HepG2 (cell line): ENCODE data around the gene USF2. TPM values are rescaled to one million over a fixed set of nuclear protein-coding genes. Genes with fewer than 3 reads are reported as not detected.

Experiments used
- MED13 ChIP-seq: sonication (generic); formaldehyde crosslinking; IDR thresholded peaks from 2 replicates; pipeline ENCODE4 v1.5.0; 2020; ENCODE audit warnings: missing genetic modification reagents
- POLR2G ChIP-seq: fragments of 200-400 bp; formaldehyde crosslinking; IDR thresholded peaks from 2 replicates; pipeline ENCODE4 v1.6.1; 2018; ENCODE audit warnings: mild to moderate bottlenecking, low read depth, low read length, moderate library complexity
- RFX5 ChIP-seq: IDR thresholded peaks from 2 replicates; pipeline ENCODE4 v1.6.1; 2011; ENCODE audit warnings: low read depth, low read length, improper control_type of control experiment
- RNF2 ChIP-seq: fragments of 450-650 bp; conservative IDR thresholded peaks from 2 replicates; pipeline ENCODE4 v1.6.1; 2016; ENCODE audit warnings: low read depth
- SMAD1 ChIP-seq: sonication (generic); formaldehyde crosslinking; IDR thresholded peaks from 2 replicates; pipeline ENCODE4 v1.4.0; 2020; ENCODE audit warnings: missing genetic modification reagents, low read depth, mild to moderate bottlenecking, borderline replicate concordance
- SNAI1 ChIP-seq: sonication (generic); formaldehyde crosslinking; IDR thresholded peaks from 2 replicates; pipeline ENCODE4 v1.5.0; 2020; ENCODE audit warnings: mild to moderate bottlenecking, missing genetic modification reagents, borderline replicate concordance
- ZNF225 ChIP-seq: sonication (generic); formaldehyde crosslinking; IDR thresholded peaks from 2 replicates; pipeline ENCODE4 v1.4.0; 2020; ENCODE audit warnings: mild to moderate bottlenecking, missing genetic modification reagents
- ZNF326 ChIP-seq: sonication (generic); formaldehyde crosslinking; IDR thresholded peaks from 2 replicates; pipeline ENCODE4 v1.4.0; 2020; ENCODE audit warnings: missing genetic modification reagents, borderline replicate concordance
- ZNF674 ChIP-seq: sonication (generic); formaldehyde crosslinking; IDR thresholded peaks from 2 replicates; pipeline ENCODE4 v1.5.0; 2020; ENCODE audit warnings: low read depth, mild to moderate bottlenecking, missing genetic modification reagents
- ZSCAN29 ChIP-seq: sonication (generic); formaldehyde crosslinking; conservative IDR thresholded peaks from 2 replicates; pipeline ENCODE4 v1.4.0; 2020; ENCODE audit warnings: mild to moderate bottlenecking, missing genetic modification reagents
- polyA plus RNA-seq, 8 experiments: library from polyadenylated mRNA; depleted of rRNA in 3 of 8; stranded (reverse) in 7 of 8; unstranded in 1 of 8; fragments of >200 nt; fragmentation: Illumina TruSeq in 4 of 8; extraction: Trizol in 4 of 8; gene quantifications; 2 replicates each; pipeline versions ENCODE4 v1.2.1 to v1.2.3, GENCODE V29; 2011 to 2016; ENCODE audit warnings: low read depth in 4 of 8, missing spikeins in 1 of 8, mixed read lengths in 1 of 8; ENCODE audit not compliant: insufficient read depth in 1 of 8
- total RNA-seq, 5 experiments: library from RNA; depleted of rRNA; stranded (reverse); fragments of >200 nt; fragmentation: Illumina TruSeq; extraction: Trizol; gene quantifications; 2 replicates each; pipeline ENCODE4 v1.2.3, GENCODE V29; 2016; ENCODE audit warnings: low read depth in 1 of 5
- TF ChIP-seq, protein P1 (sequence below): sonication (generic); formaldehyde crosslinking; IDR thresholded peaks from 2 replicates; pipeline ENCODE4 v1.5.1; 2020; ENCODE audit warnings: mild to moderate bottlenecking, missing genetic modification reagents, moderate library complexity
- TF ChIP-seq, protein P2 (sequence below): sonication (generic); formaldehyde crosslinking; IDR thresholded peaks from 2 replicates; pipeline ENCODE4 v1.4.0; 2020; ENCODE audit warnings: missing genetic modification reagents, borderline replicate concordance
- TF ChIP-seq, protein P3 (sequence below): sonication (generic); formaldehyde crosslinking; IDR thresholded peaks from 2 replicates; pipeline ENCODE4 v1.5.0; 2020; ENCODE audit warnings: missing genetic modification reagents
- TF ChIP-seq, protein P4 (sequence below): sonication (generic); formaldehyde crosslinking; IDR thresholded peaks from 2 replicates; pipeline ENCODE4 v1.4.0; 2020; ENCODE audit warnings: mild to moderate bottlenecking, low read depth, missing genetic modification reagents
- TF ChIP-seq, protein P5 (sequence below): sonication (generic); formaldehyde crosslinking; IDR thresholded peaks from 2 replicates; pipeline ENCODE4 v1.4.0; 2020; ENCODE audit warnings: missing genetic modification reagents
- TF ChIP-seq, protein P6 (sequence below): IDR thresholded peaks from 2 replicates; pipeline ENCODE4 v1.6.1; 2016; ENCODE audit warnings: mild to moderate bottlenecking
- TF ChIP-seq, protein P7 (sequence below): sonication (generic); formaldehyde crosslinking; IDR thresholded peaks from 2 replicates; pipeline ENCODE4 v1.8.0; 2022; ENCODE audit warnings: missing genetic modification reagents, mild to moderate bottlenecking, borderline replicate concordance

USF2 gene
- total and polyA plus RNA-seq, 2 of the 13 experiments (the other 11 are each of a cell fraction or from before 2014, with no cell fraction given) = 54.9 to 106 TPM

DNA sequence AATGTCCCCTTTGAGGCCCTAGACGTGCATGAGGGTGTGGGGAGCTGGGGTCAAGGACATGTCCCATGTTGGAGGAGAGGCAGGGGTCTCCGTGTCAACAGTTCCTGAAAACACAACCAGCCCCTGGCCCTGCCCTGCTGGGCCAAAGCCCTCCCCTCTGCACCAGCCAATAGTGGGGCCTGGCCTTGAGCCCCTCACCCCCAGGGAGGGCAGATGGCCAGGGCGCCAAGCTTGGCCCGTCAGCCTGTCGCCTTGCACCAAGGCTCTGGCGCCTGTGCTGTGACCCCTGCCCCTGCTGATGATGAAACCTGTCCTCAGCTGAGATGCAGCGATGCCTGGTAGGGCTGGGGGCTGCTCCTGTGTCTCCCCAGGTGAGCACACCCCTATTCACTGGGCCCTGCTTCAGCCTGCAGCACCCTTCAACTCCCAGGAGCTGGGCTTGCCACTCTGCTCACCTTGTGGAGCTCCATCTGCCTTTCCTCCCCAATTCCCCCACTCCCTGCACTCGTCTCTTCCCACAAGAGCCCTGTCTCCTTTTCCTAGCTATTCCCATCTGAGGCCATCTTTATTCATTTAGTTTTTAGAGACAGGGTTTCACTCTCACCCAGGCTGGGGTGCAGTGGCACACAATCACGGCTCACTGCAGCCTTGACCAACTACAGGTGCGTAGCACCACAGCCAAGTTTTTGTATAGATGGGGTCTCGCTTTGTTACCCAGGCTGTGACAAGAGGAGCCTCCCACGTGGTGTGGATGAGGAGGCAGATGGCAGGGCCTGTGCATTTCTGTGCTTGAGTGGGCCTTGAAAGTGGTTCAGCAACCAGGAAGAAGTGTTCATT is 11.4 kb downstream of the USF2 start (continued):
- TF ChIP-seq, protein P1, sequence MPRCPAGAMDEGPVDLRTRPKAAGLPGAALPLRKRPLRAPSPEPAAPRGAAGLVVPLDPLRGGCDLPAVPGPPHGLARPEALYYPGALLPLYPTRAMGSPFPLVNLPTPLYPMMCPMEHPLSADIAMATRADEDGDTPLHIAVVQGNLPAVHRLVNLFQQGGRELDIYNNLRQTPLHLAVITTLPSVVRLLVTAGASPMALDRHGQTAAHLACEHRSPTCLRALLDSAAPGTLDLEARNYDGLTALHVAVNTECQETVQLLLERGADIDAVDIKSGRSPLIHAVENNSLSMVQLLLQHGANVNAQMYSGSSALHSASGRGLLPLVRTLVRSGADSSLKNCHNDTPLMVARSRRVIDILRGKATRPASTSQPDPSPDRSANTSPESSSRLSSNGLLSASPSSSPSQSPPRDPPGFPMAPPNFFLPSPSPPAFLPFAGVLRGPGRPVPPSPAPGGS (CRISPR knock-in tag) = 0 out of 2 replicates have a peak, but pooled peaks have one; percentile 45
- TF ChIP-seq SMAD1 (CRISPR knock-in tag) (no peak), ZNF674 (CRISPR knock-in tag) (no peak), SNAI1 (CRISPR knock-in tag) (no peak), RFX5 (no peak), MED13 (peak; percentile 56; the same call in 1 of the 2 replicates), ZNF326 (CRISPR knock-in tag) (no peak), POLR2G (peak; percentile 52), ZNF225 (CRISPR knock-in tag) (no peak), ZSCAN29 (CRISPR knock-in tag) (no peak), RNF2 (no peak)
- TF ChIP-seq, protein P2, sequence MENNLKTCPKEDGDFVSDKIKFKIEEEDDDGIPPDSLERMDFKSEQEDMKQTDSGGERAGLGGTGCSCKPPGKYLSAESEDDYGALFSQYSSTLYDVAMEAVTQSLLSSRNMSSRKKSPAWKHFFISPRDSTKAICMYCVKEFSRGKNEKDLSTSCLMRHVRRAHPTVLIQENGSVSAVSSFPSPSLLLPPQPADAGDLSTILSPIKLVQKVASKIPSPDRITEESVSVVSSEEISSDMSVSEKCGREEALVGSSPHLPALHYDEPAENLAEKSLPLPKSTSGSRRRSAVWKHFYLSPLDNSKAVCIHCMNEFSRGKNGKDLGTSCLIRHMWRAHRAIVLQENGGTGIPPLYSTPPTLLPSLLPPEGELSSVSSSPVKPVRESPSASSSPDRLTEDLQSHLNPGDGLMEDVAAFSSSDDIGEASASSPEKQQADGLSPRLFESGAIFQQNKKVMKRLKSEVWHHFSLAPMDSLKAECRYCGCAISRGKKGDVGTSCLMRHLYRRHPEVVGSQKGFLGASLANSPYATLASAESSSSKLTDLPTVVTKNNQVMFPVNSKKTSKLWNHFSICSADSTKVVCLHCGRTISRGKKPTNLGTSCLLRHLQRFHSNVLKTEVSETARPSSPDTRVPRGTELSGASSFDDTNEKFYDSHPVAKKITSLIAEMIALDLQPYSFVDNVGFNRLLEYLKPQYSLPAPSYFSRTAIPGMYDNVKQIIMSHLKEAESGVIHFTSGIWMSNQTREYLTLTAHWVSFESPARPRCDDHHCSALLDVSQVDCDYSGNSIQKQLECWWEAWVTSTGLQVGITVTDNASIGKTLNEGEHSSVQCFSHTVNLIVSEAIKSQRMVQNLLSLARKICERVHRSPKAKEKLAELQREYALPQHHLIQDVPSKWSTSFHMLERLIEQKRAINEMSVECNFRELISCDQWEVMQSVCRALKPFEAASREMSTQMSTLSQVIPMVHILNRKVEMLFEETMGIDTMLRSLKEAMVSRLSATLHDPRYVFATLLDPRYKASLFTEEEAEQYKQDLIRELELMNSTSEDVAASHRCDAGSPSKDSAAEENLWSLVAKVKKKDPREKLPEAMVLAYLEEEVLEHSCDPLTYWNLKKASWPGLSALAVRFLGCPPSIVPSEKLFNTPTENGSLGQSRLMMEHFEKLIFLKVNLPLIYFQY (CRISPR knock-in tag) = no peak
- TF ChIP-seq, protein P3, sequence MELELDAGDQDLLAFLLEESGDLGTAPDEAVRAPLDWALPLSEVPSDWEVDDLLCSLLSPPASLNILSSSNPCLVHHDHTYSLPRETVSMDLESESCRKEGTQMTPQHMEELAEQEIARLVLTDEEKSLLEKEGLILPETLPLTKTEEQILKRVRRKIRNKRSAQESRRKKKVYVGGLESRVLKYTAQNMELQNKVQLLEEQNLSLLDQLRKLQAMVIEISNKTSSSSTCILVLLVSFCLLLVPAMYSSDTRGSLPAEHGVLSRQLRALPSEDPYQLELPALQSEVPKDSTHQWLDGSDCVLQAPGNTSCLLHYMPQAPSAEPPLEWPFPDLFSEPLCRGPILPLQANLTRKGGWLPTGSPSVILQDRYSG = no peak
- TF ChIP-seq, protein P4, sequence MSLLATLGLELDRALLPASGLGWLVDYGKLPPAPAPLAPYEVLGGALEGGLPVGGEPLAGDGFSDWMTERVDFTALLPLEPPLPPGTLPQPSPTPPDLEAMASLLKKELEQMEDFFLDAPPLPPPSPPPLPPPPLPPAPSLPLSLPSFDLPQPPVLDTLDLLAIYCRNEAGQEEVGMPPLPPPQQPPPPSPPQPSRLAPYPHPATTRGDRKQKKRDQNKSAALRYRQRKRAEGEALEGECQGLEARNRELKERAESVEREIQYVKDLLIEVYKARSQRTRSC (CRISPR knock-in tag) = 0 out of 2 replicates have a peak, but pooled peaks have one; percentile 49
- TF ChIP-seq, protein P5, sequence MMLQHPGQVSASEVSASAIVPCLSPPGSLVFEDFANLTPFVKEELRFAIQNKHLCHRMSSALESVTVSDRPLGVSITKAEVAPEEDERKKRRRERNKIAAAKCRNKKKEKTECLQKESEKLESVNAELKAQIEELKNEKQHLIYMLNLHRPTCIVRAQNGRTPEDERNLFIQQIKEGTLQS (CRISPR knock-in tag) = peak; percentile 95
- TF ChIP-seq, protein P6, sequence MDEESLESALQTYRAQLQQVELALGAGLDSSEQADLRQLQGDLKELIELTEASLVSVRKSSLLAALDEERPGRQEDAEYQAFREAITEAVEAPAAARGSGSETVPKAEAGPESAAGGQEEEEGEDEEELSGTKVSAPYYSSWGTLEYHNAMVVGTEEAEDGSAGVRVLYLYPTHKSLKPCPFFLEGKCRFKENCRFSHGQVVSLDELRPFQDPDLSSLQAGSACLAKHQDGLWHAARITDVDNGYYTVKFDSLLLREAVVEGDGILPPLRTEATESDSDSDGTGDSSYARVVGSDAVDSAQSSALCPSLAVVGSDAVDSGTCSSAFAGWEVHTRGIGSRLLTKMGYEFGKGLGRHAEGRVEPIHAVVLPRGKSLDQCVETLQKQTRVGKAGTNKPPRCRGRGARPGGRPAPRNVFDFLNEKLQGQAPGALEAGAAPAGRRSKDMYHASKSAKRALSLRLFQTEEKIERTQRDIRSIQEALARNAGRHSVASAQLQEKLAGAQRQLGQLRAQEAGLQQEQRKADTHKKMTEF (CRISPR knock-in tag) = no peak
- TF ChIP-seq, protein P7, sequence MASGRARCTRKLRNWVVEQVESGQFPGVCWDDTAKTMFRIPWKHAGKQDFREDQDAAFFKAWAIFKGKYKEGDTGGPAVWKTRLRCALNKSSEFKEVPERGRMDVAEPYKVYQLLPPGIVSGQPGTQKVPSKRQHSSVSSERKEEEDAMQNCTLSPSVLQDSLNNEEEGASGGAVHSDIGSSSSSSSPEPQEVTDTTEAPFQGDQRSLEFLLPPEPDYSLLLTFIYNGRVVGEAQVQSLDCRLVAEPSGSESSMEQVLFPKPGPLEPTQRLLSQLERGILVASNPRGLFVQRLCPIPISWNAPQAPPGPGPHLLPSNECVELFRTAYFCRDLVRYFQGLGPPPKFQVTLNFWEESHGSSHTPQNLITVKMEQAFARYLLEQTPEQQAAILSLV = no peak
